ENCODE results near the gene SMARCA2. TPM values are rescaled to one million over a fixed set of nuclear protein-coding genes. Genes with fewer than 3 reads are reported as not detected.

Gene SMARCA2
- total RNA-seq, 2 donors from 2014 or later = 63.8 to 109 TPM

- no peak for TF ChIP-seq CTCF (IDR thresholded peaks at IDR 0.05)
- no peaks in the 10 kb centered on the region for H3K27me3 ChIP-seq
- H3K36me3 ChIP-seq = no peaks in the 10 kb centered on the region
- H3K9me3 ChIP-seq = no peaks in the 10 kb centered on the region
- H3K4me3 ChIP-seq = no peak overlapping the region
- no peaks in the 10 kb centered on the region for H3K4me1 ChIP-seq
- DNase-seq (ENCODE audit: low spot score) = no peak
- H3K27ac ChIP-seq = no peak overlapping the region
Measured at GRCh38 chr9:2213830-2214468, 198.8 kb downstream of the SMARCA2 start.

GRCh38 chr9:2214707-2215106 is 199.6 kb downstream of the SMARCA2 start:
- Histone ChIP-seq H3K4me3 (no peak overlapping the region), H3K9me3 (no peaks in the 10 kb centered on the region), H3K27ac (no peak overlapping the region), H3K36me3 (no peaks in the 10 kb centered on the region), H3K4me1 (no peaks in the 10 kb centered on the region), H3K27me3 (no peaks in the 10 kb centered on the region)
- no peak for DNase-seq (ENCODE audit: low spot score)
- no peak for TF ChIP-seq CTCF (IDR thresholded peaks at IDR 0.05)

- no peak overlapping the region for H3K4me3 ChIP-seq
- H3K36me3 ChIP-seq = no peaks in the 10 kb centered on the region
- no peak for DNase-seq (ENCODE audit: low spot score)
- no peaks in the 10 kb centered on the region for H3K4me1 ChIP-seq
- TF ChIP-seq CTCF (IDR thresholded peaks at IDR 0.05) = no peak
- no peaks in the 10 kb centered on the region for H3K27me3 ChIP-seq
- no peak overlapping the region for H3K27ac ChIP-seq
- no peaks in the 10 kb centered on the region for H3K9me3 ChIP-seq
Measured at GRCh38 chr9:2215921-2216441, 200.8 kb downstream of the SMARCA2 start.

GRCh38 chr9:2216591-2216990 is 201.4 kb downstream of the SMARCA2 start:
- H3K27ac ChIP-seq = no peak overlapping the region
- no peak for TF ChIP-seq CTCF (IDR thresholded peaks at IDR 0.05)
- H3K36me3 ChIP-seq = no peaks in the 10 kb centered on the region
- DNase-seq (ENCODE audit: low spot score) = no peak
- H3K4me3 ChIP-seq = no peak overlapping the region
- no peaks in the 10 kb centered on the region for H3K9me3 ChIP-seq
- H3K4me1 ChIP-seq = no peaks in the 10 kb centered on the region
- H3K27me3 ChIP-seq = no peaks in the 10 kb centered on the region

GRCh38 chr9:2217540-2217939 is 202.4 kb downstream of the SMARCA2 start:
- DNase-seq (ENCODE audit: low spot score) = no peak
- H3K36me3 ChIP-seq = no peaks in the 10 kb centered on the region
- no peak overlapping the region for H3K4me3 ChIP-seq
- no peaks in the 10 kb centered on the region for H3K9me3 ChIP-seq
- no peak for TF ChIP-seq CTCF (IDR thresholded peaks at IDR 0.05)
- H3K27me3 ChIP-seq = no peaks in the 10 kb centered on the region
- H3K4me1 ChIP-seq = no peaks in the 10 kb centered on the region
- no peak overlapping the region for H3K27ac ChIP-seq

- no peak for DNase-seq (ENCODE audit: low spot score)
- Histone ChIP-seq H3K4me3 (no peak overlapping the region), H3K9me3 (no peaks in the 10 kb centered on the region), H3K36me3 (no peaks in the 10 kb centered on the region), H3K27me3 (no peaks in the 10 kb centered on the region), H3K4me1 (no peaks in the 10 kb centered on the region), H3K27ac (no peak overlapping the region)
- TF ChIP-seq CTCF (IDR thresholded peaks at IDR 0.05) = no peak
Measured at GRCh38 chr9:2220036-2220435, 204.9 kb downstream of the SMARCA2 start.

Data from right atrium auricular region (tissue), 2 donors.